ENCODE results near the gene RAPGEF5.

The RAPGEF5 gene

GRCh38 chr7:22183522-22184280 lies 173.3 kb downstream of the RAPGEF5 start:
- DNase-seq = no peak

- DNase-seq = no peak
Observed at GRCh38 chr7:22182149-22182548, 174.8 kb downstream of the RAPGEF5 start.

- DNase-seq = no peak
Observed at GRCh38 chr7:22181663-22182062, 175.3 kb downstream of the RAPGEF5 start.

- DNase-seq = no peak
Observed at GRCh38 chr7:22179442-22179879, 177.5 kb downstream of the RAPGEF5 start.

- no peak for DNase-seq
Observed at GRCh38 chr7:22178735-22179134, 178.2 kb downstream of the RAPGEF5 start.

- no peak for DNase-seq
Observed at GRCh38 chr7:22176791-22177412, 180.1 kb downstream of the RAPGEF5 start.

- DNase-seq = no peak
Observed at GRCh38 chr7:22174574-22174953, 182.4 kb downstream of the RAPGEF5 start.

GRCh38 chr7:22173685-22174573 lies 183.0 kb downstream of the RAPGEF5 start:
- DNase-seq = peak; percentile 10

GRCh38 chr7:22168129-22168634 lies 188.8 kb downstream of the RAPGEF5 start:
- DNase-seq = no peak

- DNase-seq = no peak
Observed at GRCh38 chr7:22167482-22167881, 189.5 kb downstream of the RAPGEF5 start.

- DNase-seq = no peak
Observed at GRCh38 chr7:22166928-22167327, 190.0 kb downstream of the RAPGEF5 start.

GRCh38 chr7:22159341-22159740 lies 197.6 kb downstream of the RAPGEF5 start:
- no peak for DNase-seq

- DNase-seq = no peak
Observed at GRCh38 chr7:22157552-22157951, 199.4 kb downstream of the RAPGEF5 start.

GRCh38 chr7:22156205-22156604 lies 200.7 kb downstream of the RAPGEF5 start:
- DNase-seq = no peak

- no peak for DNase-seq
Observed at GRCh38 chr7:22154143-22154529, 202.8 kb downstream of the RAPGEF5 start.

- DNase-seq = no peak
Observed at GRCh38 chr7:22153432-22154142, 203.4 kb downstream of the RAPGEF5 start.

GRCh38 chr7:22152690-22153089 lies 204.3 kb downstream of the RAPGEF5 start:
- no peak for DNase-seq

- no peak for DNase-seq
Observed at GRCh38 chr7:22151901-22152300, 205.1 kb downstream of the RAPGEF5 start.

GRCh38 chr7:22150221-22150620 lies 206.7 kb downstream of the RAPGEF5 start:
- no peak for DNase-seq

GRCh38 chr7:22147868-22148267 lies 209.1 kb downstream of the RAPGEF5 start:
- DNase-seq = no peak

GRCh38 chr7:22146961-22147512 lies 209.9 kb downstream of the RAPGEF5 start:
- peak; percentile 13 for DNase-seq

GRCh38 chr7:22144950-22145349 lies 212.0 kb downstream of the RAPGEF5 start:
- DNase-seq = no peak

All from CD4-positive, alpha-beta T cell treated with Interleukin-17A for 1 hour (primary cell).